ENCODE measurements around the gene ALDH4A1.
"Not testable (repeated sequence)": the region's sequence is repeated elsewhere in the genome, so short reads cannot be mapped to it uniquely, and the experiment has no call there.

Gene ALDH4A1

DNA sequence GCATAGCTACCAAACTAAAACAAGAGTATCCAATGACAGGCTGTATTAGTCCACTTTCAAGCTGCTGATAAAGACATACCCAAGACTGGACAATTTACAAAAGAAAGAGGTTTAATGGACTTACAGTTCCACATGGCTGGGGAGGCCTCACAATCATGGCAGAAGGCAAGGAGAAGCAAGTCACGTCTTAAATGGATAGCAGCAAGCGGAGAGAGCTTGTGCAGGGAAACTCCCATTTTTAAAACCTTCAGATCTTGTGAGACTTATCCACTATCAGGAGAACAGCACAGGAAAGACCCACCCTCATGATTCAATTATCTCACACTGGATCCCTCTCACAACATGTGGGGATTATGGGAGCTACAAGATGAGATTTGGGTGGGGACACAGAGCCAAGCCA, 54.6 kb downstream of the ALDH4A1 start:
- not testable (repeated sequence) for DNase-seq

- DNase-seq = no peak
Observed at GRCh38 chr1:18840145-18840544, 62.2 kb downstream of the ALDH4A1 start.

- no peak for DNase-seq
Observed at GRCh38 chr1:18836654-18837053, 65.7 kb downstream of the ALDH4A1 start.

GRCh38 chr1:18832319-18832718, 70.0 kb downstream of the ALDH4A1 start:
- DNase-seq = not testable (repeated sequence)

DNA sequence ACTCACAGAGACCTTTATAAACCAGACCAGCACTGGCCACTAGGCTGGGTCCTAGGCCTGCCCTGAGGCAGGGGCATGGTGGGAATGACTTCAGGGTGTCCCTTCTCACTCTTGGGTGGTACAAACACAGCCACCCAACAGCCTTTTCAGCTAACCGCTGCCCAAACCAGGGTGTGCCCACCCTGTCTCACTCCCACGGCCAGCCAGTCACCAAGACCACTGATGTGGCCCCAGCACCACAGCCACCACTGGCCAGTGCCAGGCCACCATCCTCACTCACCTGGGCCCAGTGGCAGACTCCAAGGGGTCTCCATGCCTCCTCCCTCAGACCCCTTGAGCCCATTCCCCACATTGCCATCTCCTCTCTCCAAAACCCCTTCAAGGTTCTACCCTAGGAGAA, 70.7 kb downstream of the ALDH4A1 start:
- no peak for DNase-seq

- DNase-seq = no peak
Observed at GRCh38 chr1:18830596-18830995, 71.8 kb downstream of the ALDH4A1 start.

GRCh38 chr1:18829671-18830070, 72.7 kb downstream of the ALDH4A1 start:
- DNase-seq = no peak

- DNase-seq = peak in 1 of 2 donors; percentile 11
Observed at GRCh38 chr1:18828224-18828623, 74.1 kb downstream of the ALDH4A1 start.

GRCh38 chr1:18823438-18823837, 78.9 kb downstream of the ALDH4A1 start:
- DNase-seq = no peak
